Renal cortex interstitium (tissue), 11 donors: Measurements from ENCODE around the gene ZFP37. TPM values are rescaled to one million over a fixed set of nuclear protein-coding genes. Genes with fewer than 3 reads are reported as not detected.

Source experiments
- DNase-seq, 11 donors: peaks; one replicate each; pipeline ENCODE4 v3.0.0-alpha.2; 2013; ENCODE audit warnings: low read depth in 9 of 11, low spot score in 4 of 11; ENCODE audit errors: extremely low read depth in 1 of 11
- polyA plus RNA-seq, 3 donors: library from polyadenylated mRNA; unstranded; fragments of 120-200 nt; gene quantifications; one replicate each; pipeline ENCODE4 v1.2.1, GENCODE V29; 2013; ENCODE audit not compliant: insufficient read length in 3 of 3

The ZFP37 gene
- polyA plus RNA-seq, 3 donors: 11.1 to 13.5 (median 13.0) TPM

DNA sequence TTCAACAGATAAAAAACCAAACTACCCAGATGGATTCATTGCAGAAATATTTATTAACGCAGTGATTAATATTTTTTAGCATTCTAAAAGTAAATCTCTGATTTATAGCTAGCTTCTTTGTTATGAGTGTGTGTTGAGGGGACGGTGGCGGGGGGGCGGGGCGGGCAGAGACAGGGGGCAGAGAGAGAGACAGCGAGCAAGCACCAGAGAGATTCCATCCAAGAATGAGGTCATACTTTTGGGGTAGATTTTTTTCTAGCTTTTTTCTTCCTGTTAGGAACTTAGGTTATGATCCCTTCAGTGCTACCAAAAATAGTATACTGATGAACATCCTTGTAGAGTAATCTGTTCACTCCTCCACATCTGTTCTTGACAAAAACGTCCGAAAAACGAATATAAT lies 44.0 kb downstream of the ZFP37 start:
- no peak for DNase-seq

GRCh38 chr9:113011911-113012381 lies 44.6 kb downstream of the ZFP37 start, which contains the start of gene ZNF883:
TSS of gene ZNF883 (minus strand) at chr9:113012192.
- DNase-seq: peak; percentile 51 to 78 (median 70)

DNA sequence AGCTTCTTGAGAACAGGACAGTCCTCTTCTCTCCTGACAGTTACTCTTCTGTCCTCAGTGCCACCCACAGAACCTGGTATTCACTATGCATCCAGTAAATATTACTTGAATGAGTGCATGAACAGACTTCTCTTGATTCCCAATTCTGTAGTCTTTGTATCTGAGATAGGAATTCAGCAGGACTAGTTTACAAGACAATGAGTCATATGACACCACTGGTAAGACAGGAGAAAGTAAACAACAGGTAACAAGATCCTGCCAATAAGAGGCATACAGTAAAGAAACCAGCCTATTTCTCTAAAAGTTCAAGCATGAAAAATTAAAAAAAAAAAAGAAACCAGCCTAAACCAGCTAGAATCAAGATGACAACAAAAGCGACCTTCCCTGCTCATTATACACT lies 50.7 kb downstream of the ZFP37 start:
- no peak for DNase-seq

DNA sequence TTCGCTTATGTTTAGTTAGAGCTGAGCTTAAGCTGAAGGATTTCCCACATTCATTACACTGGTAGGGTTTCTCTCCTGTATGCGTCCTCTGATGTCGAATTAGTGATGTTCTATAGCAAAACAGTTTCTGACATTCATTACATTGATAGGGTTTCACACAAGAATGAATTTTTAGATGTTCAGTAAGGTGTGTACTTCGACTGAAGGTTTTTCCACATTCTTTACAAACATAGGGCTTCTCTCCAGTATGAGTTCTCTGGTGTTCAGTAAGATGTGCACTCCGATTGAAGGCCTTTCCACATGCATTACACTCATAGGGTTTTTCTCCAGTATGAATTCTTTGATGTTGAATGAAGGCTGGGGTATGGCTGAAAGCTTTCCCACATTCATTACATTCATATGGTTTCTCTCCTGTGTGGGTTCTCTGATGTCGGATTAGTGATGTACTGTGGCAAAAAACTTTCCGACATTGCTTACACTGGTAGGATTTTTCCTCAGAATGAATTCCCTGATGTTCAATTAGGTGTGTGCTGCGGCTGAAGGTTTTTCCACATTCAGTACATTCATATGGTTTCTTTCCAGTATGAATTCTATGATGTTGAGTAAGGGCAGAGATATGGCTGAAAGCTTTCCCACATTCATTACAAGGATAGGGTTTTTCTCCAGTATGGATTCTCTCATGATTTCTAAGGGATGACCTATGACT lies 59.1 kb downstream of the ZFP37 start:
- no peak for DNase-seq

Other genes starting within 250 kb of the ZFP37 start
- gene SLC46A2, start 165.8 kb downstream of the ZFP37 start, polyA plus RNA-seq: under 1 TPM in 2 of 3 donors, not detected in 1; 0.06 to 0.44 TPM
- gene ZNF883, start 44.5 kb downstream of the ZFP37 start, polyA plus RNA-seq: 10 to 100 TPM in 1 of 3 donors, 1 to 10 TPM in 2; 7.8 to 11.2 (median 9.0) TPM
- 1 to 10 TPM; 3.0 to 3.8 (median 3.0) TPM for gene SLC31A2, start 94.3 kb upstream of the ZFP37 start, polyA plus RNA-seq
- gene FKBP15, start 164.6 kb upstream of the ZFP37 start, polyA plus RNA-seq: 10 to 100 TPM; 28.4 to 33.4 (median 30.2) TPM
- gene SLC31A1, start 164.8 kb upstream of the ZFP37 start, polyA plus RNA-seq: 10 to 100 TPM; 25.0 to 29.0 (median 25.2) TPM
- 10 to 100 TPM; 34.3 to 46.4 (median 42.0) TPM for gene CDC26, start 218.8 kb upstream of the ZFP37 start, polyA plus RNA-seq
- gene PRPF4, start 218.9 kb upstream of the ZFP37 start, polyA plus RNA-seq: 10 to 100 TPM; 36.7 to 43.4 (median 37.7) TPM
- gene RNF183, start 246.7 kb upstream of the ZFP37 start, polyA plus RNA-seq: 10 to 100 TPM in 1 of 3 donors, 1 to 10 TPM in 2; 4.6 to 10.7 (median 6.0) TPM